ENCODE data around the gene CTSH.

Gene CTSH

DNA sequence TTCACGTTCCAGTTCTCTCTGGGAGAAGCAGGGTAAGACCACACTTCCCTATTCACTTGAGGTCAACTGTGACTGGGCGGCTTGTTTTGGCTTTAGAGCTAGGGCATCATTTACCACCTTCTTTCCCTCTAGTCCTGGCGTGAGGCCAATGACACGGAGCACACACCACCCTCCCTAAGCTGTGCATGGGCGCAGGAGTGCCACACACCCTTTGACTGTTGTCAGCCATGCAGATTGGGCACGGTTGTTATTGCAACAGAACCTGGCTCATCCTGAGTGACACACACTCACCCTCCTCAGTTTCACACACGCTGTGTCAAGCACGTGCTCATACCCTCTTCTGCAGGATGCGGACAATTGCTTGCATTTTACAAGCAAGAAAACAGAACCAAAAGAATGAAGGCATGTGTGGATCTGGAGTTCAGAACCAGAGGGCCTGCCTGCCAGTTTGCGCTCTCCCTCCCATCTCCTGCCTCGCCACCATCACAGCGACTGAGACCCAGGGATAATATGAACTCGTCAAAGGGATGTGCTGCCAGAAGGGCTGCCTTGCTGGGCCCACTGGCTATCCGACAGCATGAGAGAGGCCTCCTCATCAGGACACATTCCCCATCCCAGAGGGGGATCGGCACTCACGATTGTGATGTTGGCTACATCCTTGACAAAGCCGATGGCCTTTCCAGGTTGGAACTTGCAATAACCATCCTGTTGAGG lies 17.6 kb downstream of the CTSH start:
- FAIRE-seq (no peak), DNase-seq (ENCODE audit: insufficient read length, low spot score) (no peak)
- no peak for TF ChIP-seq POLR2A (IDR thresholded peaks at IDR 0.05; ENCODE audit: low read depth, low read length)

DNA sequence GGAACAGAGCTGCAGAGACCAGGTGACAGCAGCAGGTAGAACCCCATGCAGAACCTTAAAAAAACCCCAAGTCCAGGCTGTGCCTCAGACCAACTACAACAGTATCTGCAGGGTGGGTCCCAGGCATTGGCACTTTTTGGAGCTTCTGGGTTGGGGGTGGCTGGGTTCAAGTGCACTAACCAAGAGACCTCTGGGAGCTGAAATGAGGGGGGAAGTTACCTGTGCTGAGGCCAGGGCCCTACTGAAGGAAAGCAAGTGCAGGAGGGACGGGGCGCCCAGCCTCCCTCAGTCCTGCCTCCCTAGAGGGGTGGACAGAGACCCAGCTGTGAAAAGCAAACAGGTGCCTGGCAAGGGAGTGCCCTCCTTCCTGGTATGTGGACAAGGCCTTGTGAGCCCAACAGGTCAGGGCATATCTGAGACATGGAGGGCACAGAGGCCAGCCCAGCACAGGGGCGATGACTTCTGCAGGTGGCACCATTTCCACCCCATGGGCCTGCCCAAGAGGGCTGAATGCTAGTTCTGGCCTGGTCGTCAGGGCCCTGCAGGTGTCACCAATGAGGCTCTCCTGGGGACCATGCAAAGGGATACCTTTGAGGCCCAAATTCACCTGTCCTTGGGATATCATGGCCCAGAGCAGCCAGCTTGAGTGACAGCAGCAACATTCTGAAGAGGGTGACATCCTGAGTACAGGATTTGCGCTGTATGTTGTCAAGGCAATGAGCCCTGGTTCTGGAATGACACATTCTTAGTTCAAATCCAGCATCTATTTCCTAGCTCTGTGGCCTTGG lies 18.7 kb downstream of the CTSH start:
- FAIRE-seq = no peak
- no peak for DNase-seq (ENCODE audit: insufficient read length, low spot score)
- no peak for TF ChIP-seq POLR2A (IDR thresholded peaks at IDR 0.05; ENCODE audit: low read depth, low read length)

DNA sequence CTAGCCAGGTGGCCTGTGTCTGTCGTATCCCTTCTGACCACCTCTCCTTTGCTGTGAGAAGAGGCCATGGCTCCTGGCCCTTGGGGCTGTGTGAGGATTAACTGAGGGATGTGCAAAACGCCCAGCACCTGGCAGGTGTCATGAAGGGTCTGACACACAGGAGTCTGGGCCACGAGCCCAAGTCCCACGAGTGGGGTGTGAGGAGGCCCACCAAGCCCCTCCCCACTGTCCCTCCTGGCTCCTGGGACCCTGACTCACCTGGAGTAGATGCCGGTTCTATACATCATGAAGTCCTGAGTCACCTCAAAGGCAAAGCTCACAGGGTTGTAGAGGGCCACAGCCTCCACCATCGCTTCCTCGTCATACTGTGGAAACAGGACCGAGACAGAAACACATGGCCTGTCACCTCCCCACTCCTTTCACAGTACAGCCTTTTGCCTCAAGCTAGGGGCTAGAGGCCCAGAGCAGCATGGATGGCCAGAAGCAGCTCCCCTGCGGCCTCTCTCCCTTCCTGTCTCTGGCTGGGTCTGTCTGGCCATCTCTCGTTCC lies 19.7 kb downstream of the CTSH start:
- DNase-seq (ENCODE audit: insufficient read length, low spot score) = no peak
- FAIRE-seq = no peak

DNA sequence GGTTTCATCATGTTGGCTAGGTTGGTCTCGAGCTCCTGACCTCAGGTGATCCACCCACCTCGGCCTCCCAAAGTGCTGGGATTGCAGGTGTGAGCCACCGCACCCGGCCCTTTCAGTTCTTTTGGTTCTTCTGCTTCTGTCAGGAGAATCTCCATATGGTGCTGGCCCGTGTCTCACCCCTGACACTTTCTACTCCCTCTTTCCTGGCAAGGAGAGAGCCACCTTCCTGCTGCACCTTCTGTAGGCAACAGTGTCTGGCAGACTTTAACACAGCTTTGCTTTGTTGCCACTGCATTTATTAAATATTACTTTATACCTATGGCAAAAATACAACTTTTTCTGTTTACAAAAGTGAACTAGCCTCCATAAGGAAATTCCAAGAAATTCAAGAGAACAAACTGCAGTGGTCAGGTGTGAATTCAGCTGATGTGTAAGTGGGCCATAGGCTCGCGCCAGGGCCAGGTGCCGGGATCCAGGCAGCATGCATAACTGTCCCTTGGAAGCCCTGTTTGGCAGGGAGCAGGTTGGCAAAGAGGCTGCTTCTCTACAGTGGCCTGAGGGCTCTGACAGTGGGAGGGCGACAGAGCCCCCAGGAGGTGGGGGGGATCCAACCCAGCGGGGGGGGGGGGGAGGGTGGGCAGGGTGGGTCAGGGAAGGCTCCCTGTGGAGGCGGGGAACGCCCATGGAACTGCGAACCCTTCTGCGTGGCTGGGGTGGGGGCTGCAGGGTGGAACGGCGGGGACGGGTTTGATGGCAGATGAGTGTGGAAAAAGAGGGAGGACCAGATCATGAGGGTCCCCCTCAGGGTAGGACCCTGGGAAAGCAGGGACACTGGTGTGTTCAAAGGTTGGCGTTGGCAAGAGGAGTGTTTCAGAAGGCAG lies 21.1 kb downstream of the CTSH start:
- DNase-seq (ENCODE audit: insufficient read length, low spot score) = no peak
- TF ChIP-seq POLR2A (IDR thresholded peaks at IDR 0.05; ENCODE audit: low read depth, low read length) = no peak
- no peak for FAIRE-seq

More for the DNA sequence above, 19.7 kb downstream of the CTSH start:
- no peak for TF ChIP-seq POLR2A (IDR thresholded peaks at IDR 0.05; ENCODE audit: low read depth, low read length)

DNA sequence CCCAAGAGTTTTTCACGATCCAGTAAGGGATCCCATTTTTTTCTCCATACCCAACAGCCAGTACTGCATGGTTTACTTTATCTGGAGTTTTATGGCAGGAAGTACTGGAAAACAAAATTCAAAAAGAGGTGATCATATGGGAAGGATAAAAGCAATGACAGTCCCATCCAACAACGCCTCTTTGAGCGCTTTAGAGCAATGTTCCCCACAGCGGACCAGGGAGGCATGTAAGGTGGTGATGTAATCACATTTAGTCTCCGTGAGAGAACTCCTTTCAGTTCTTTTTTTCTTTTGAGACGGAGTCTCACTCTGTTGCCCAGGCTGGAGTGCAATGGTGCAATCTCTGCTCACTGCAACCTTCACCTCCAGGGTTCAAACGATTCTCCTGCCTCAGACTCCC lies 21.8 kb downstream of the CTSH start:
- DNase-seq (ENCODE audit: insufficient read length, low spot score) (no peak), FAIRE-seq (no peak)
- TF ChIP-seq POLR2A (IDR thresholded peaks at IDR 0.05; ENCODE audit: low read depth, low read length) = no peak

DNA sequence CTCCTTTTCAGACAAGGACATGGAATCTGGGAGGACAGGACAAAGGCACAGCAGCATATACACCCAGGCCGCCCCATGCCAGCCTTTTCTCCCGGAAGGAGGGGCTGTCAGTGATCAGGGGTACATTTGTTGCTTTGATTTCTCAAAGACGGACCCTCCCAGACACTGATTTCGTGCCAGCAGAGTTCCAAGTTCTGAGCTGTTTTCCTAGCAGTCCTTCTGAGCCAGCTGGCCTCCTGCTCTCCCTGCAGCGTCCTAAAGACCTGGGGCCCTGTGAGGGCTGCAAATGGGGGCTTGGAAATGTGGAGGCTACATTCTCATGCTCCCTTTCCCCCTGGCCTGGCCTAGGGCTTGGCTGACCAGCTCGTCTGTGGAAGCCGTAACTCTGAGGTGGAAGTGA lies 22.3 kb downstream of the CTSH start:
- FAIRE-seq = no peak
- no peak for DNase-seq (ENCODE audit: insufficient read length, low spot score)
- no peak for TF ChIP-seq POLR2A (IDR thresholded peaks at IDR 0.05; ENCODE audit: low read depth, low read length)

DNA sequence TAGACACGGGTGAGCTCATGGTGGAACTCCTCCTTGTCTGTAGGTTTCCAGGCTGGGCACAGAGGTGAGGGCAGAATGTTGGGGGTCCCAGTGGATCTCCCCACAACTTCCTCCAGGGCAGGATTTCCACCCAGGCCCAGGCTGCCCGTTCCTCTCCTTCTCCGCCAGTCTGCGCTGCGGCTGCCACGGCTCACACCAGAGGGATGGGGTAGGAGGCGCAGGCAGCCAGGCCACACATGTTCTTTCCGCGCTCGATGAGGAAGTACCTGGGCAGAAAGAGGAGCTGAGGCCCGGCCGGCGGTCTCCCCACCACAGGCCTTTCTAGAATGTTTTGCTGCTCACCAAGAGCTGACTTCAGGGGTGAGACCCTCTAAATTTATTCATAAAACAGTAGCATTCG lies 22.9 kb downstream of the CTSH start:
- TF ChIP-seq POLR2A (IDR thresholded peaks at IDR 0.05; ENCODE audit: low read depth, low read length) = no peak
- DNase-seq (ENCODE audit: insufficient read length, low spot score) (no peak), FAIRE-seq (no peak)

DNA sequence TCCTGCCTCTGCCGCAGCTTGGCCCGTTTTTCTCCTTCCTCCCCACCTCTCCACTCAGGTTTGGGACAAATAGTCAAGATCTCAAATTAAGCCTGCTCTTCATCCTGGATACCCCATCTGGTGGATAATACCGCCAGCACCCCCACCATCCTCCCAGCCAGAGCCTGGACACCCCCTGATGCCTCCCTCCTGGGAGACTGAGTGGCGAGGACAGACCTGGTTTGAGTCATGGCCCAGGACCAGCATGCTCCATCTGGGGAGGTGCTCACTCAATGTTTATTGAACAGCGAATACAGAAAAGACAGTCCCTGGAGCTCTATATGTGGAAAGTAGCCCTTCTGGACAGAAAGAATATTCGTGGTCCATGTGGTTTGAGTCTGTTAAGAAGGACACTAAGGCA lies 23.3 kb downstream of the CTSH start:
- FAIRE-seq (no peak), DNase-seq (ENCODE audit: insufficient read length, low spot score) (no peak)
- TF ChIP-seq POLR2A (IDR thresholded peaks at IDR 0.05; ENCODE audit: low read depth, low read length) = no peak

DNA sequence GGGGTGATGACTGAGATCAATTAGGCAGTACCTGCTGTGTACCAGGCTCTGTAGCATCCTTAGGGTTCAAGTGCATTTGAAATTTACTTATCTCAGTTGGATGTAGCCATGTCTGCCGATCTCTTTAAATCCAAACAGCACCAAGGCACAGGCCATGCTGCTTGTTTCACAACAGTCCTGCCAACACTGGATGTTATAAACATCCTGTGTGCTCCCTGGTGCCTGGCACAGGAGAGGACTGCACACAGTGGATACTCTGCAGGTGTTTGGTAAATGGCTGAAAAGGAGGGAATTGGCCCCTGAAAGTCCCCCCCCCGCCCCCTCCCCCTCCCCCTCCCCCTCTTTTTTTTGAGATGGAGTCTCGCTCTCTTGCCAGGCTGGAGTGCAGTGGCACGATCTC lies 27.0 kb downstream of the CTSH start:
- DNase-seq (ENCODE audit: insufficient read length, low spot score) (no peak), FAIRE-seq (no peak)
- TF ChIP-seq POLR2A (IDR thresholded peaks at IDR 0.05; ENCODE audit: low read depth, low read length) = no peak

DNA sequence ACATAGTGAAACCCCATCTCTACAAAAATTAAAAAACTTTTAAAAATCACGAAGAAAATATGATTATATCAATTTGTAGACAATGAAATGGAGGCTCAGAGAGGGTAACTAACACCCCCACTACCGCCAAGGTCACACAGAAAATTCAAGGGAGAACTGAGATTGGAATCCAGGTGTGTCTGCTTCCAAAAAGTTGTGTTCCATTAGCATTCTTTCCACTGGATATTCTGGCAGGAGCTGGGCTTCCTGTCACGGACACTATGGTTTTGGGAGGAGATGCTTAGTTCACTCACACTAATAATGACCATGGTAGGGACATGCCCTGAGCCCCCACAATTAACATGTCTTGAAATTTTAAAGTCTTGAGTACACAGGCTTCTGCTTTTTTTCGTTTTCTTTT lies 28.8 kb downstream of the CTSH start:
- TF ChIP-seq POLR2A (IDR thresholded peaks at IDR 0.05; ENCODE audit: low read depth, low read length) = no peak
- no peak for DNase-seq (ENCODE audit: insufficient read length, low spot score)
- no peak for FAIRE-seq

DNA sequence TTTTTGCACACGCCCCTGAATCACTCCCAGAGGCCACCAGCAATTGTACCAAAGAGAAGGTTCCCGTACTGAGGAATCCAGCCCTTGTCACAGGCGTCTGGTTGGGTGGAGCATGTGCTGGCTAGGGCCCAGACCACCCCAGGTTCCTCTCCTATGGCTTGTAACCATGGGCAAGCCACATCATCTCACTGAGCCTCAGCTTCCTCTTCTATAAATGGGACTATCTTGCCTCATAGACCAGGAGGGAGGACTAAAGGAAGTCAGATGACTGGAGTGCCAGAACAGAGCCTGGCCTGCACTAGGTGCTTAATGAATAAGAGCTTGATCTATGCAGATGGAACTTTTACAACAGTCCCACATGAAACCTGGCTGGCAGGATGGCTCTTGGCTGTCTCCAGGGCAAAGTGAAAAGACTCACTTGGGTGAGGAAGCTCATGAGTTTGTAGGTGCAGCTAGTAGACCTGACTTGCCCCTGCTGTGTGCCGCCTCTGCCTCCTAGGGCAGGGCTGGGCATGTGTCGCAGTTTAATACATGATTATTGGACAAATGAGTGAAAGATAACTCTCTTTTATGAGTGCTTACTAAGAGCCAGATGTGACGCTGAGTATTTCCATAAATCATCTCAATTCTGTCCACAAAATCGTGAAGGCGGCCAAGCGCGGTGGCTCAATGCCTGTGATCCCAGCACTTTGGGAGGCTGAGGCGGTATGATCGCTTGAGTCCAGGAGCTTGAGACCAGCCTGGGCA lies 29.3 kb downstream of the CTSH start:
- FAIRE-seq (no peak), DNase-seq (ENCODE audit: insufficient read length, low spot score) (no peak)
- no peak for TF ChIP-seq POLR2A (IDR thresholded peaks at IDR 0.05; ENCODE audit: low read depth, low read length)

DNA sequence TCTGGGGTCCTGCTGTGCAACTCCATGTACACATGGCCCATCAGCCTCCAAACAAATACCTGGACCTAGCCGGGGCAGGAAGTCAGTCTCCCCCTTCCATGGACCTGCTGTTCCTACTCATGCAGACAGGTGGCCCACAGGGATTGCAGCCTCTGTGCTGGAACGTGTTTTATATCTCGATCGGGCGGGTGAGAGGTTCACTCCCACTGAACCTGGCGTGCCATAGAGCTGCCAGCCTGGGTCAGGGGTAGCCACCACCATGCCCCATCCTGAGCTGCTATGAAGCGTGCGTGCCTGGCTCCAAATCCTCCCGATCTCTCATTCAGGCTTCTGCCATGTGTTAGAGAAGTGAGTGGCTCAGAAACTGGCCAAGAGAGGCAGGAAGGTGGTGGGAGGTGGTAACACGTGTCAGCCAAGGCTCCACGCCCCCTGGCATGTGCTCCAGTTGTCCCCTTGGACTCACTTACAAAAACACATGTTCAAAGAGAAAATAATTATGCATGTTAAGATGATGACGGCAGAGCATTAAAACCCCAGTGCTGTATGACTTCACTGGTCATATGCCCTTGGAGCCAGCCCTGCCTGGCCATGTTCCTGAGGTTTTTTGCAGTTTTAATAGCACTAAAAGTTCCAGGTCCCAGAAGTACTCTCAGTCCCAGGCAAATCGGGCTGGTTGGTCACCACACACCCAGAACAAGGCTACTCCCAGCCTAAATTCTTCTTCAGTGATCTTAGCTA lies 30.6 kb downstream of the CTSH start:
- FAIRE-seq (no peak), DNase-seq (ENCODE audit: insufficient read length, low spot score) (no peak)
- TF ChIP-seq POLR2A (IDR thresholded peaks at IDR 0.05; ENCODE audit: low read depth, low read length) = no peak

DNA sequence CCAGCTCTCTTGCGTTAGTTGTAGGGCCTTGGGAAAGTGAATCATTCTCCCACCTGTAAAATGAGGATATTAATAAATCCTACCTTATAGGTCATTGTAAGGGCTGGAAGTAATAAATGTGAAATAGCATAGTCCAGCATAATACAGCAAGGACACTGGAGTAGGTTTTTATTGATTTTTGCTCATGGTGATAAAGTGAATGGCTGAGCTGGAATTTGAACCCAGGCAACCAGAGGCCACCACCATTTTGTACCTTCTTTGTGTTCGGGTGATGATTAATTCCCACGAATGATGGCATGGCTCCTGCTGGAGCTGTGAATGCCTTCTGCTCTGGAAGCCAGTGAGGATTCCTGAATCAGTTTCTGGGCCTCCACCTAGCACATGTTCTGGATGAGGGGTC lies 31.8 kb downstream of the CTSH start:
- TF ChIP-seq POLR2A (IDR thresholded peaks at IDR 0.05; ENCODE audit: low read depth, low read length) = no peak
- DNase-seq (ENCODE audit: insufficient read length, low spot score) (no peak), FAIRE-seq (no peak)

Measured in H54 (cell line).